MV-4-11 (cell line): ENCODE results near the gene L3MBTL3.
A peak's percentile ranks its signal among the peaks of the same experiment; 100 is the strongest.

Experiments used
- DNase-seq: peaks from one replicate; lab custom pipeline; 2025; lab: John Stamatoyannopoulos, UW

Gene L3MBTL3

GRCh38 chr6:130018292-130018743 lies at the start of gene L3MBTL3:
L3MBTL3 (plus strand) TSS chr6:130018581; CDS start chr6:130042700, 24,119 bp downstream.
- DNase-seq = peak; percentile 68

DNA sequence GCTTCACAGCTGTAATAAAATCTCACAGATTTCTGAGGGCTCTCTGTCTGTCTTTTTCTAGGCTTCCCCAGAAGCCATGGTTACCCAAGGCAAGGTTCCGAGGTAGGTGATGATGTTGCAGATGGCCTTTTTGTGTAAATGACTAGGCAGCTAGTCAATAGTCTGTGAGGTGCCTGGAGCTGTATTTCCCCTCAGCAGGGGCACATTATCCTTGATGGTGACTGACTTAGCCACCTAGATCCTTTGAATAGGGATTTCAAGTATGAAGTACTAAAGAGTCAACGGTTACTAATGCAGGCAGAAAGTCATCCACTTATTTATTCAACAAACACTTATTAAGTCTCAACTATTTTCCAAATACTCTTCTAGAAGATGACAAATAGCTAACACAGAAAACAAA lies 49.3 kb upstream of the L3MBTL3 start:
- no peak for DNase-seq

DNA sequence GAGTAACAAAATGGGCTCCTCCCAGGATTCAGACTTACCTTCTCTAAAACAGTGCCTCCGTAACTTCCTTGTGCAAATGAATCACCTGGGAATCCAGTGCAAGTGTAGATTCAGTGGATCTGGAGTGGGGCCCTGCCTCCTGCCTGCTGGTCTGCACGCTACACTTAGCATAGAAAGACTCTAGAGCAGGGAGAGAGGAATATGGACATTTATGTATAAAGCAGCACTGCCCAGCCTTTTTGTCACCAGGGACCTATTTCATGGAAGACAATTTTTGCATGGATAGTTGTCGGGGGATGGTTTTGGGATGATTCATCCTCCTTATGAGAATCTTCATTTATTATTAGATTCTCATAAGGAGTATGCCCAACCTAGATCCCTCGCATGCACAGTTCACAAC lies 42.3 kb upstream of the L3MBTL3 start:
- no peak for DNase-seq

- DNase-seq = no peak
These were observed 40.0 kb upstream of the L3MBTL3 start for GRCh38 chr6:129978148-129978916.

DNA sequence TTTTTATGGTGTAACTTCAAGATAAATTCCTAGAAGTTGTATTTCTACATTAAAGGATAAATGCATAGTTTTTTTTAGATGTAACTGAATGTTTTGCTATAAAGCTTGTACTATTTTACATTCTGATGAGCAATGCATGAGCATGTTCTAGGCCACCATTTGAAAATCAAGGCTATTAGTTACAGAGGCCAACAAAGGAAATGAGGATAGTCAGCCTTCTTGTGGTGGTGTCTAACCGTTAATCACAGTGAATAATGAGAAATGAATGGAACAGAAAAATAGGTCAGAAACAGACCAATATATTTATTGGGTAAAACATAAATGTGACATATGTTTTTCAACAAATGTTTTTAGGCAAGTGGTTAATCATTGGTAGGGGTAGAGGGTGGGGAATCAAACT lies 37.6 kb upstream of the L3MBTL3 start:
- no peak for DNase-seq

GRCh38 chr6:129981598-129981997 lies 36.8 kb upstream of the L3MBTL3 start:
- DNase-seq = no peak

DNA sequence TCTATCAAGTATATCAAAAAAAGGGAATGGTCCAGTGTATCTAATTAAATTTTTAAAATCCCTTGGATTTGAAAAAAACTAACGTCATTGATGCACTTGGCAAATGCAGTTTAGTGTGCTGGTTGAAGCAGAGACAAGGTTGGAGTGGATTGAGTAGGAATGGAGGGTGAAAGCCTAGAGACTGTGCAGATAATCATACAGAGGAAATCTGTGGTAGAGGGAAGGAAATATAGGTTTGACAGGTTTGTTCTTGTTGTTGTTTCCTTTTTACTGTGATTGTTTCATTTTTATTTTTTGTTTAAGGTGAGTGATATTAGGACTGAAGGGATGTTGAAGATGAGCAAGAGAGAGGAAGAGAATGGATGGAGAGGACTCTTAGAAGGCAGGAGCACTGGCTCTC lies 29.0 kb upstream of the L3MBTL3 start:
- no peak for DNase-seq

DNA sequence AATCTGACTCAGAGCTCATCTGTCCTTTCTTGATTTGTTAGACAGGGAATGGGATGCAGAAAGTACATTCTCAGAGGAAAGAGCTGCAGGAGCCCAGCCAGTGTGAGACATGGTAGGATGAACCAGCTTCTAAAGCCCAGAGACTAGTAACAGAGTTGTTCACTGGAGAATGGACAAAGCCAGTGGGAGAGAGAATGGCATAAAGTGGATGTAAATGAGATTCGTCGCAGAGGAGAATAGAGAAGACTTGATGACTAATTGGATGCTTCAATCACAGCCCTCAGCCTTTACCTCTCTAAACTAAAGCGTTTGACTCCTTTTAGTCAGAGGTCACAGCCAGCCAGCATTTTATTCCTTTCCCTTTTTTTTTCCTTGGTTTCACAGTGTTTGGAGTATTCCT lies 25.5 kb upstream of the L3MBTL3 start:
- DNase-seq = no peak

- DNase-seq = no peak
These were observed 24.0 kb upstream of the L3MBTL3 start for GRCh38 chr6:129994410-129994809.

DNA sequence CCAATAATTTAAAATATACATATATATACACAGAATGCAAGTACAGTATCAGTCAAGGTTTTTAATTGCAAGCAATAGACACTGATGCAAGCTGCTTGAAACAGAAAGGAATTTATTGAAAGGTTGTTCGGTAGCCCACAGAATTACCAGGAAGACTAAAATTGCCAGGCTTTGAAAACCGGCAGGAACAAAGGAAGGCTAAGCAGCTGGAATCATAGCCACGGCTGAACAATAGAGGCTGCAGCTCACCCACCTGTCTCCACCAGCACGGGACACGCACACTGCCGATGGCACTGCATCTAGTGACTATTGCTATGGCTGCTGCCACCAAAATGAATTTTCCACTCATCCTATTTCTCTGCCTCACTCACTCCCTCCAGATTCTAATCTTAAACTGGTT lies 22.0 kb upstream of the L3MBTL3 start:
- no peak for DNase-seq

- DNase-seq = no peak
These were observed 17.6 kb upstream of the L3MBTL3 start for GRCh38 chr6:130000526-130001421.

GRCh38 chr6:130008236-130008873 lies 10.0 kb upstream of the L3MBTL3 start:
- no peak for DNase-seq

DNA sequence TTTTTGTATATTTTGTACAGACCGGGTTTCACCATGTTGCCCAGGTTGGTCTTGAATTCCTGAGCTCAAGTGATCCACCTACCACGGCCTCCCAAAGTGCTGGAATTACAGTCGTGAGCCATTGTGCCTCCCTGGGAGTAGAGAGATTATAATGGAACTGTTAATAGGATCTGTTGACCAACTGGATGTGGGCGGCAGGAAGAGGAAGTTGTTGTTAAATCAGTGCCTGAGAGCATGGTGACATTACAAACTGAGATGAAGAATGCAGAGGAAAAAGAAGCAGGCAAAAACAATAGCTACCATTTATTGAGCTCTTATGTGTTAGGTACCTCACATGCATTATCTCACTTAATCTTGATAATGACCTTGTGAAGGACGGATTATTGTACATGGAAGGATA lies 9.2 kb upstream of the L3MBTL3 start:
- peak; percentile 12 for DNase-seq

- DNase-seq = no peak
These were observed 8.0 kb upstream of the L3MBTL3 start for GRCh38 chr6:130010387-130010786.

DNA sequence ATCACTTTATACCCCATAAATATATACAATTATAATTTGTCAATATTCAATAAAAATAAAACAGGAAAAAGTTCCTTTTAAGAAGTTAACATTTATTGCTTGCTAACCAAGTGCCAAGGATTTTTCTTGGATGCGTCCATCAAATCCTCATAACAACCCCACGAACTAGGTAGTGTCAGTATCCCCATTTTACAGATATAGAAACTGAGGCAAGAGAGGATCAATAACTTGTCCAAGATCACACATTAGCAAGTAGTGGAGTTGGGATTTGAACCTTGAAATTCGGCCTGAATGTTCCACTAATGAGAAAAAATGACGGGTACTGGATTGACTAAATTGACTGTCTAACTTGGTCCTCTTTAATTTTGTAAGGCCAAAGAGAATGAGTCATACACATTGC lies 5.7 kb upstream of the L3MBTL3 start:
- no peak for DNase-seq

DNA sequence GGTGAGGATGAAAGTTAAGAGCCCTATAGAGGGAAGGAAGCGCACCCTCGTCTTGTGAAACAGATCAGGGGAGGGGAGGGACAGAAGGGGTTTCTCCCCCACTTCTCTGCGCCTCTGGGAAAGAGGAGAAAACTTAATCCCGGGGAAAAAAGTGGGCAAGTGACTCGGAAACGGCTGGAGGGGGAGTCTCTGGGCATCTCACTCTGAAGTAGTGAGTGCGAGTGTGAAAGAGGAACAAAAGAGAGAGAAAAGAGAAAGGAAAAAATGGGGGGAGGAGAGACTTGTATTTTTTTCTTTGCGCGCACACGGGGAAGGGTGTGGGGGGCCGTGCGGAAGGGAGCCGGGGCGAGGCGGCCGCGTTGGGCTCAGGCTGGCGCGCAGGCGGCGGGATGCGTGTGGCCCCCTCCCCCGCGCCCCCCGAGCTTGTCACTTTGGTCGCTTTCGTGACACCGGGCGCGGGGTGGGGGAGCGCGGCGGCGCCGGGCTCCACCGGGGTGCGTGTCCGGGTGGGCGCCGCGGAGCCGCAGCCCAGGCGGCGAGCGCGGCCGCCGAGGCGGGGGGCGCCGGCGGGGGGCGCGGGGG lies 454 bp downstream of the L3MBTL3 start:
- peak; percentile 52 for DNase-seq

- DNase-seq = peak; percentile 27
These were observed 1.1 kb downstream of the L3MBTL3 start for GRCh38 chr6:130019326-130020072.

GRCh38 chr6:130020073-130020906 lies 1.9 kb downstream of the L3MBTL3 start:
- DNase-seq = no peak

DNA sequence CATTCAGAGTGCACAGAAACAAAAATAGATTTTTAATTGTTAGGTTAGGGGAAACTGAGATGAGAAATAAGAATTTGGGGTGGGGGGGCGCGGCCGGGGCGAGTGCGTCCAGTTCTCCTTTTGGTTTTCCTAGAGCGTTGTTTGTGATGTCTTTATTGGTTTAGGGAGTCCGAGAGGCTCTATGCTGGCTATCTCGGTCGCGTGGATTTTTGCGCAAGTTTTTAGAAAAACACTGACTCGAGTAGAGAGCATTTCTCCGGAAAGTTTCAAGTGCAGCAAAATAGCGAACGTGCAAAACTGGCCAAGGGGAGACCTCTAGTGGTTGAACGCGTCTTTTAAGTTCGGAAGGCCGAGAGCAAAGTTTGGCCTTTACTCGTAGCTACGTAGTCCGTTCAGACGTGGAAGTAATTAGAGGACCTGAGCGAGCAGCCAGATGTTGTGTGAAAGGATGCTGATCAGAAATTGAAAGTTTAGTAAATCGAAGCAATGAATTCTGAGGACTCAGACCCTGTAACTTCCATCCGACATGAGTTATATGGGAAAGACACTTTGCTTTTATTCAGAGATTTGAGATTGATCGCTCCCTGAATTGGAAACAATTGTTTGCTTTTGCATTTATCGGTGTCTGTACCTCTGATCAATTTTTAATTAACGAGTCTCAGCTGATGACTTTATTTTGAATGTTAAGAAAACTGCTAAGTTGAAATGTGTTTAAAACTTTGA lies 2.7 kb downstream of the L3MBTL3 start:
- peak; percentile 89 for DNase-seq

DNA sequence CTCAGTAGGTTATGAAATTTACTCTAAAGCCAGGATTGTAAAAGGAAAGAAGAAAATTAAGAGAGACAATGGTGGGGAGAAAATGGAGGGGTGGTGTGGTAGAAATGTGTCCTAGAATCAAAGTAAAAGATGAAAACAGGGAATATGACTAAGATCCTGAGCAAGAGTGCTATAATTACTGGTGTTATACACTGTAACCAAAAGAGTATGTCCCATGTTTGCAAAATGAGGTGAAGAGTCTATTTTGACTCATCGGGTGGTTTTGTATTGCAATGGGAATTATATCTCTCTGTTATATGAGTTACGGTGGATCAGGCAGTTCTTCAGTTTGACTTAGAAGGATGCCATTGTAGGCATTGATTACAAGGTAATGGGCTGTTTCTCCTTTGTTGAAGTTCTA lies 8.5 kb downstream of the L3MBTL3 start:
- DNase-seq = no peak
